Measurements from ENCODE around the gene GATA2. TPM values are rescaled to one million over a fixed set of nuclear protein-coding genes. Genes with fewer than 3 reads are reported as not detected.

The GATA2 gene
- total RNA-seq, 1 experiment from 2014 or later = 9.6 TPM

DNA sequence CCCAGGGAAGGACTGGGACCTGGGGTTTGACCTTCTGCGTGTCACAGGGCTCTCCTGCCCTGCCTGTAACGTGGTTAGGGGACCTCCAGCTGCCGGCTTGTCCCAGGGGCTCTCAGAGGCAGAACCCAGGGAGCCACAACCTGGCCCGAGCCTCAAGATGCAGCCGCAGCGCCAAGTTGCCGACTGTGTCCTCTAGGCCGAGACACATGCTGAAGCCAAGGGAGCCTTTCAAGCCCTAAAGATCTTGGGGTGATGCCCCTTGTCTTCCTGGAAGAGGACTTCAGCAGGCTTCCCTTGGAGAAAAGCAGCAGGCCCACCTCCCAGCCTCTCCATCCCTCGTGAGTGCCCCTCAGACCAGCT, 33.6 kb downstream of the GATA2 start:
- H3K36me3 Mint-ChIP-seq (ENCODE audit: insufficient read depth, unreplicated experiment) = peaks cover 6% of the 10 kb centered on the region
- no peak for DNase-seq
- BruUV-seq (replicated peaks) = no TSS peak
- TF ChIP-seq, protein P1, sequence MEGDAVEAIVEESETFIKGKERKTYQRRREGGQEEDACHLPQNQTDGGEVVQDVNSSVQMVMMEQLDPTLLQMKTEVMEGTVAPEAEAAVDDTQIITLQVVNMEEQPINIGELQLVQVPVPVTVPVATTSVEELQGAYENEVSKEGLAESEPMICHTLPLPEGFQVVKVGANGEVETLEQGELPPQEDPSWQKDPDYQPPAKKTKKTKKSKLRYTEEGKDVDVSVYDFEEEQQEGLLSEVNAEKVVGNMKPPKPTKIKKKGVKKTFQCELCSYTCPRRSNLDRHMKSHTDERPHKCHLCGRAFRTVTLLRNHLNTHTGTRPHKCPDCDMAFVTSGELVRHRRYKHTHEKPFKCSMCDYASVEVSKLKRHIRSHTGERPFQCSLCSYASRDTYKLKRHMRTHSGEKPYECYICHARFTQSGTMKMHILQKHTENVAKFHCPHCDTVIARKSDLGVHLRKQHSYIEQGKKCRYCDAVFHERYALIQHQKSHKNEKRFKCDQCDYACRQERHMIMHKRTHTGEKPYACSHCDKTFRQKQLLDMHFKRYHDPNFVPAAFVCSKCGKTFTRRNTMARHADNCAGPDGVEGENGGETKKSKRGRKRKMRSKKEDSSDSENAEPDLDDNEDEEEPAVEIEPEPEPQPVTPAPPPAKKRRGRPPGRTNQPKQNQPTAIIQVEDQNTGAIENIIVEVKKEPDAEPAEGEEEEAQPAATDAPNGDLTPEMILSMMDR (IDR thresholded peaks at IDR 0.05; ENCODE audit: unreplicated experiment) = no peak
- no peaks in the 10 kb centered on the region for H3K9me3 Mint-ChIP-seq (ENCODE audit: low read depth, unreplicated experiment)
- H3K27me3 Mint-ChIP-seq (ENCODE audit: unreplicated experiment) = peaks cover 97% of the 10 kb centered on the region
- no peaks in the 10 kb centered on the region for H3K4me1 Mint-ChIP-seq (ENCODE audit: low read depth, unreplicated experiment)
- no peak overlapping the region for H3K27ac Mint-ChIP-seq (ENCODE audit: unreplicated experiment)
- intact Hi-C loops (cut with micrococcal nuclease; ENCODE audit: unreplicated experiment) = no loop called here
- CTCF ChIA-PET = interaction anchor here (1.2 kb wide), 1 partner anchor 11 kb away, joined by 4 read pairs; no protein-coding TSS in a partner anchor
- no peak overlapping the region for H3K4me3 Mint-ChIP-seq (ENCODE audit: low read depth, unreplicated experiment)

DNA sequence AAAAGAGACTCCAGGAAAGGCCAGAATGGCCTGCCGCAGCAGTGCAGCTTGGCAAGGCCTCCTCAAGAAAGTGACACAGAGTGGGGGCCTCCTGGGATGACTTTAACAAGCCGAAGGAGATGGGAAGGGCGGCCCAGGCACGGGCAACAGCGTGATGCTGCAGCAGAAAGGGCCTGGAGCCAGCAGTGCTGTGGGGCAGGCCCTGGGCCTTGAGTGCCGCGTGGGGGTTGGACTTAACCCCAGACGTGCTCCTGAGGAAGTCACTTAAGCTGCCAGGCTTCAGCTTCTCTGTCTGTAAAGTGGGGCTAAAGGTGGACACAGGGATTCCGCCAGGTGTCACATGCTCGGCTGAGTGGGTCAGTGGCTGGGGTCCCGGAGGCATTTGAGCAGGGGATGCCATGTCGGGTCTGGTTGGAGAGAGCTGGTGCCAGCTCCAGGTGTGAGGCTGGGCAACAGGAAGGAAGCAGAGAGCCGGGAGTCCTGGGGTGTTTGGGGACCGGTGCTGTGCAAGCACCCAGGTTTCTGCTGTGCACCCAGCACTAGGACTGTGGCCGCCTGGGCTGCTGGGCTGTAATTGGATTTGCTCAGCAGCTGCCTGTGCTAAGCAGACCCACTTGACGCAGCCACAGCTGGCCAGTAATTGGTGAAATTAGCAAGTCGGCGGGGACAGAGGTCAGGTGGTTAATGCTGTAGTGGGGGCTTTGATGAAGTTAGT, 34.1 kb downstream of the GATA2 start:
- Mint-ChIP-seq H3K27me3 (ENCODE audit: unreplicated experiment) (peaks cover 97% of the 10 kb centered on the region), H3K9me3 (ENCODE audit: low read depth, unreplicated experiment) (no peaks in the 10 kb centered on the region), H3K4me3 (ENCODE audit: low read depth, unreplicated experiment) (no peak overlapping the region), H3K27ac (ENCODE audit: unreplicated experiment) (no peak overlapping the region), H3K36me3 (ENCODE audit: insufficient read depth, unreplicated experiment) (peaks cover 6% of the 10 kb centered on the region), H3K4me1 (ENCODE audit: low read depth, unreplicated experiment) (no peaks in the 10 kb centered on the region)
- CTCF ChIA-PET = interaction anchor here (0.8 to 1.2 kb wide), 2 partner anchors 10 to 28 kb away, joined by 3 to 4 read pairs; no protein-coding TSS in a partner anchor
- DNase-seq = no peak
- TF ChIP-seq, protein P1 (IDR thresholded peaks at IDR 0.05; ENCODE audit: unreplicated experiment) = no peak
- BruUV-seq (replicated peaks) = no TSS peak
- intact Hi-C loops (cut with micrococcal nuclease; ENCODE audit: unreplicated experiment) = no loop called here

DNA sequence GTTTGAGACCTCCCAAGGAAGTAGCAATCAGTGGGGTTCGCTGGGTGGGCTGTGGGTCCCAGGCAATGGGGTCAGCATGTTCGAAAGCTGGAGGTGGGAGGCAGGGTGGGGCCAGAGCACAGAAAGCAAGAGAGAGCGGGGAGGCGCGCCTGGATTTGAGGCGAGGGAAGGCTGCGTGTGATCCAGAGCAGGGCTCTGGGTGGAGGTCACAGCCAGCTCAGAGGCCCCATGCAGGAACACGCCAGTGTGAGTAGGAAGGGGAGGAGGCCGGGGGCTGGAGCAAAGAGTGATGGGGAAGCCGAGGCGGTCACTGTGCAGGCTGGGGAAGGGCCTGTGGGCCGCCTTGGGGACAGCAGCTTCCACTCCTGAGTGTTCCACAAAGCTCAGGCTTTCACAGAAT, 35.1 kb downstream of the GATA2 start:
- Mint-ChIP-seq H3K4me1 (ENCODE audit: low read depth, unreplicated experiment) (no peaks in the 10 kb centered on the region), H3K4me3 (ENCODE audit: low read depth, unreplicated experiment) (no peak overlapping the region), H3K27ac (ENCODE audit: unreplicated experiment) (no peak overlapping the region), H3K27me3 (ENCODE audit: unreplicated experiment) (peaks cover 94% of the 10 kb centered on the region), H3K36me3 (ENCODE audit: insufficient read depth, unreplicated experiment) (peaks cover 6% of the 10 kb centered on the region), H3K9me3 (ENCODE audit: low read depth, unreplicated experiment) (no peaks in the 10 kb centered on the region)
- no peak for DNase-seq
- BruUV-seq (replicated peaks) = no TSS peak
- CTCF ChIA-PET = interaction anchor here (0.5 to 1.2 kb wide), 3 partner anchors 9 to 336 kb away, joined by 3 to 7 read pairs (median 4); no protein-coding TSS in a partner anchor
- TF ChIP-seq, protein P1 (IDR thresholded peaks at IDR 0.05; ENCODE audit: unreplicated experiment) = no peak
- intact Hi-C loops (cut with micrococcal nuclease; ENCODE audit: unreplicated experiment) = no loop called here

DNA sequence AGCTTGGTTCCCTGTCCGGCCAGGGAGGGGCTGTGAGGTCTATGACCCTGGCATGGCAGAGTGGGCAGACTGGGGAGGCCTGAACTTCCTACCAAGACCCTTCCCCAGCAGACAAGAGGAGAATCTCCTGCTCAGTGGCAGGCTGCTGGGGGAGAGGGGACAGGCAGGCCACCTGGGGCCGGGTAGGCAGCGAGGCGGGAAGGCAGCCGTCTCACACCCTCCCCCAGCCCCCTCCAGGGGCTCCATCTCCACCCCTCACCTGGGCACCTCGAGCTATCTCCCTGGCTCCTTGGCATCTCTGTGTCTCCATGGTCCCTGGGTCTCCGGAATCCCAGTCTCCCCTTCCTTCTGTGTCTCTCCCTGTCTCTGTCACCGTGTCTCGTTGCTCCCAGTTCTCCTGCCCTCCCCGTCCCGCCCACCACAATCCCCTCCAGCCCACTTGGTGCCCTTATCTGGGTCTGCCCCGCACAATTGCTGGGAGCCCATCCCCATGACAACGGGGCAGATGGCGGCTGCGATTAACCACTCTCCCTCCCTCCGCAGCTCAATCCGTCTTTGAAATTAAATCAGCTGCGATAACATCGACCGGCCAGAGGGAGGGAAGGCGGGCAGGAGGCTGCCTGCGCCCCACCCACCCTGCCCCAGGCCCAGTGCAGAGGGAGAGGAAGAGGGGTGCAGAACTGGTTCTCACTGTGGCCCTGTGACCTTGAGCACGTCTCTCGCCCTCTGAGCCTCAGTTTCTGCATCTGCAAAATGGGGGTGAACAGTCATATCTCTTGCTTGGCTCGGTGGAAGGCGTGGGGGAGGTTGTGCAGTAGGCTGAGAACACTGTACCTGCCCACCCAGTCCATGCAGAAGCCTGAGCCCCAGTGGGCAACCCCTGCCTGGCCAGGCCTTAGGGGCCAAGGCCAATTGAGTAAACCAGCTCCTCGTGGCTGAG, 36.0 kb downstream of the GATA2 start:
- Mint-ChIP-seq H3K27ac (ENCODE audit: unreplicated experiment) (no peak overlapping the region), H3K4me3 (ENCODE audit: low read depth, unreplicated experiment) (no peak overlapping the region), H3K36me3 (ENCODE audit: insufficient read depth, unreplicated experiment) (peaks cover 6% of the 10 kb centered on the region), H3K9me3 (ENCODE audit: low read depth, unreplicated experiment) (no peaks in the 10 kb centered on the region), H3K4me1 (ENCODE audit: low read depth, unreplicated experiment) (no peaks in the 10 kb centered on the region), H3K27me3 (ENCODE audit: unreplicated experiment) (peaks cover 97% of the 10 kb centered on the region)
- intact Hi-C loops (cut with micrococcal nuclease; ENCODE audit: unreplicated experiment) = no loop called here
- DNase-seq = no peak
- BruUV-seq (replicated peaks) = no TSS peak
- CTCF ChIA-PET = interaction anchor here (0.7 kb wide), 1 partner anchor 21 kb away, joined by 10 read pairs; no protein-coding TSS in a partner anchor
- TF ChIP-seq, protein P1 (IDR thresholded peaks at IDR 0.05; ENCODE audit: unreplicated experiment) = no peak

Data from Calu3 (cell line).